Hepatic stellate cell (primary cell): ENCODE data around the gene AWAT1.
"Not testable (repeated sequence)": the region's sequence is repeated elsewhere in the genome, so short reads cannot be mapped to it uniquely, and the experiment has no call there.

Source experiments
- DNase-seq: peaks from one replicate; pipeline ENCODE4 v3.0.0; 2011; ENCODE audit warnings: low spot score

Gene AWAT1

GRCh38 chrX:70262952-70263567 lies 28.6 kb downstream of the AWAT1 start:
- peak; percentile 27 for DNase-seq

DNA sequence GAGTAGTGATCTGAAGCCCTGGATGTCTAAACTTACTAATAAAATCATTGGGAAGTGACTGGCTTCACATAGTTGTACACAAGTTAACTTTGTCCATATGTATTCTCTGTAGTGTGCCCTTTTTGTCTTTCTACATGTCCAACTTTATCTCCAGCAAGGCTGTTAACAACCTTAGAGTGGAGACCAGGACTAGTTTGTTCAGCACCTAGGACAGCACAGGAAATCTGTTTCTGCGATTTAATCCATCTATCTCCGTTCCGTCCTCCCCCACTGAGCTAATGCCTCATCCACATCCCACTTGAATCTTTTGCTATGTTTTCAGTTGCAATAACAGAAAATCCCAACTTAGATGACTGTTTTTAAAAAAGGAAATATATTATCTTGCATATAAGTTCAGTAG lies 30.3 kb downstream of the AWAT1 start:
- no peak for DNase-seq

DNA sequence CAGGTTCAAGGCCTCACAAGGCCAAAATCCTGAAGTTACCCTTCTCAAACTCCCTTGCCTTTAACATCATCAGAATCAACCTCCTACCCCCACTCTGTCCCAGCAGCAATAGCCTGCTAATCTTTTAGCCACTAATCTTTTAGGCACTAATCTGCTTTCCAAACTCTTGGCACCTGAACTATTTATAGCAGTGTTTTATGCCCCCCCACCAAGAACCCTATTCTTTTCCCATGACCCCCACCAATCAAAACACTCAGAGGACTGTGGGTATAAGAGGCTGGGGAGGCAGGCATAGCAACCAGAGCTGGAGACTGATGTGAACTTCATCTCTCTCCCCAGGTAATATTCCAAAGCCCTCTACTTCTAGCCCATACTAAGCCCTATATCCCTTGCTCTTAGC lies 33.6 kb downstream of the AWAT1 start, which contains the start of gene ARR3:
TSS of gene ARR3 (plus strand) at position 301 of the 400 bp plus-strand sequence. CDS start 1,052 bp downstream, outside the sequence.
- no peak for DNase-seq

DNA sequence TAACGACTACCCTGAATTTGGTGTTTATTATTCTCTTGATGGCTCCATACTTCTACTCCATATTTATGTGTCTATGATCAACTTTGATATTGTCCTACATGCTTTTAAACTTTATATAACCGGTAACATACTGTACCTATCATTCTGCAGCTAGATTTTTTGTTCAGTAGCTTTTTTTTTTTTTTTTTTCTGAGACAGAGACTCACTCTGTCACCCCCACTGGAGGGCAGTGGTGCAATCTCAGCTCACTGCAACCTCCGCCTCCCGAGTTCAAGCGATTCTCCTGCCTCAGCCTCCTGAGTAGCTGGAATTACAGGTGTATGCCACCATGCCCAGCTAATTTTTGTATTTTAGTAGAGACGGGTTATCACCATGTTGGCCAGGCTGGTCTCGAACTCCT lies 39.6 kb downstream of the AWAT1 start:
- DNase-seq, result not testable (repeated sequence)

DNA sequence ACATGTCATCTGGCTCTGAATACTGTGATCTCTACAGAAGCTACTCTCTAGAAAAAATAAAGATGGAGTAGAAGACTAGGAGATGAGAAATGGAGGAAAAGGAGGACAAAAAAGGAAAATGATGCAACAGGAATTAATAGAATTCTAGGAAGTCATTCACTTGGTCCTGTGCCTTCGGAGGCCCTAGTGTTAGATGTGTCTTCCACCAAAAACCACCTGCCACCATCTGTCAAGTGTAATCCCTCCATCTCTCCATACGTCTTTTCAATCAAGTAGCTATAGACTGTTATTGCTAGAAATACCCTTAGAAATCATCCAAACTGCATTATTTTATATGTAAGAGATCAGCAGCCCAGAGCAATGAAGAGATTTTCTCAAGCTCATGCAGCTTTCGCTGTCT lies 44.6 kb downstream of the AWAT1 start:
- no peak for DNase-seq

DNA sequence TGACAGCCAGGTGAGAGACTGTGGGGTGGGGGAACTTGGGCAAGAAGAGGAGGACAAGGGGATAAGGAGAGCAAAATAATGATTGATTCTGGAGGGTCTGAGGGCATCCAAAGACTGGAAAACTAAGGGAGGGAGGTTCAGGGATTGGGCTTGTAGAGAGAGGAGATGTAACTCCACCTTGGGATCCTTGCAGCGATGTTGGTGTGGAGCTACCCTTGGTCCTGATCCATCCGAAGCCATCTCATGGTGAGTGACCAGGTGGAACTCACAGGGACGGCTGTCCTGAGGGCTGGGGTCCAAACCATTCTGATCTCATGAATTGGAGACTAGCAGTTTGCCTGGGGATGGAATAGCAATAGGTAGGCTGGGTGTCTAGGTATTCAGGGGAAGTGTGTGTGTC lies 46.1 kb downstream of the AWAT1 start:
- DNase-seq, result no peak

GRCh38 chrX:70281951-70282350 lies 47.5 kb downstream of the AWAT1 start, which contains the start of gene RAB41:
Gene RAB41 (plus strand): TSS chrX:70282172. CDS start chrX:70282218, 46 bp downstream.
- DNase-seq, result no peak

- DNase-seq, result peak; percentile 25
These were observed 54.8 kb downstream of the AWAT1 start for GRCh38 chrX:70289168-70289792.
